GM18868 (cell line): ENCODE data around the gene PHF21A.

Experiments
- ATAC-seq: cut with Tn5 transposase; IDR thresholded peaks from one replicate; pipeline ENCODE4 v1.9.1; 2021; ENCODE audit warnings: mild to moderate bottlenecking, moderate library complexity; ENCODE audit not compliant: unreplicated experiment

Gene PHF21A

GRCh38 chr11:45889966-45890365 lies 231.3 kb downstream of the PHF21A start:
- no peak for ATAC-seq

GRCh38 chr11:45889555-45889954 lies 231.7 kb downstream of the PHF21A start:
- no peak for ATAC-seq

GRCh38 chr11:45887587-45887986 lies 233.7 kb downstream of the PHF21A start:
- ATAC-seq: no peak

- no peak for ATAC-seq
These were observed 234.3 kb downstream of the PHF21A start for GRCh38 chr11:45886816-45887520.

- ATAC-seq: no peak
These were observed 235.1 kb downstream of the PHF21A start for GRCh38 chr11:45885921-45886721.

- ATAC-seq: peak; percentile 67
These were observed 235.9 kb downstream of the PHF21A start, which contains the start of gene MAPK8IP1 for GRCh38 chr11:45885274-45885920. Gene MAPK8IP1, plus strand, starts transcription at chr11:45885651. Its CDS starts 170 bp downstream, at chr11:45885821.

GRCh38 chr11:45884596-45885185 lies 236.6 kb downstream of the PHF21A start:
- ATAC-seq: no peak
